ENCODE results near the gene SNAPC4.

SNAPC4 gene

DNA sequence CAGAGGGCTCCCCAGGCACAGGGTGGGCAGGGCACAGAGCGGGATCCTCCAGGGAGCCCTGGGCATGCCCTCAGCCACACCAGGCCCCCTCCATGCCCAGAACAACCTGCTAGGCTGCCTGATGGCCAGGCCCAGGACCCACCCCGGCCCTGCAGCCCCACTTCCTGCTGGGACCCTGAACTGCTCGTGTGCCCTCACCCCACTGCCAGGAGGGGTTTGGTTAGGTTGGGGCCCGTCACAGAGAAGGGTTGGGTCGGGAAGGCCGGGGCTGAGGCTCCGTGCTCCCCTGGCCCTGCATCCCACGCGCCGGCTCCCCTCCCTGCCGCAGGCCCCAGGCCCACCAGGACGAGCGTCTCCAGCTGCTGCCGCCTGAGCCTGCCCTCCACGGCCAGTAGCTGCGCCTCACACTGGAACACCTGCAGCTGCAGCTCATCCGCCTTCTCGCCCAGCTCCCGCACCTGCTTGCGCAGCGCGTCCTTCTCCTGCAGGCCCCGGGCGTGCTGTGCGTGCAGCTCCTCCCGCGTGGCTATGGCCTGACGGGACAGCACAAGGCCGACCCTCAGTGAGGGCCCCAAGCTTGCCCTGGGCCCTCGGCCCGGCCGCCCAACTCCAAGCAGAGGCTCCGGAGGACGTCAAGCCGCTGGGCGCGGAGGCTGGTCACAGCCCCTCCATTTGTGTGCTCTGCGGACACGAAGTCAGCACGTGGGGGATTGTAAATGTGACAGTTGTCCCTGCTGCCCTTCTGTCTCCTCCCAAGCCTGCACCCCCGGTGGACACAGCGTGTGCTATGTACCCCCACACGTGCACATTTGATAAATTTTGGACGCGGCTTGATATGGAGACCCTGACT lies 32.4 kb downstream of the SNAPC4 start:
- no peak for DNase-seq

DNA sequence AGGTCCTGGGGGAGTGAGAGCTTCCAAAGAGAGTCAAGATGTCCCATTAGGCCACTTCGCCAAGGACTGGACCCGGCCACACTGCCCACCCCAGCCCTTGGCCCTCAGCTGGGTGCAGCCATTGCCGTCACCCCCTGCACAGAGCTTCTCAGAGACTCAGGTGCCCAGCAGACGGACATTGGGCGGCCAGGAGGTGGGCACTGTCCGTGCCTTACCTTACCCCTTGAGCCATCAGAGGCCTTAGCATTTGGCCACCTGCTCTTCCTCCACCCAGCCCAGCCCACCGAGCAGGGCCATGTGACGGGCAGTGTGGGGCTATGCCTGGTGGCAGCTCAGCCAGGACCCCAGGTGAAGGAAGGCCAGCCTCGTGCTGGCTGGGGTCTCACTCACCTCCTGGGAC lies 33.1 kb downstream of the SNAPC4 start:
- DNase-seq, result no peak

DNA sequence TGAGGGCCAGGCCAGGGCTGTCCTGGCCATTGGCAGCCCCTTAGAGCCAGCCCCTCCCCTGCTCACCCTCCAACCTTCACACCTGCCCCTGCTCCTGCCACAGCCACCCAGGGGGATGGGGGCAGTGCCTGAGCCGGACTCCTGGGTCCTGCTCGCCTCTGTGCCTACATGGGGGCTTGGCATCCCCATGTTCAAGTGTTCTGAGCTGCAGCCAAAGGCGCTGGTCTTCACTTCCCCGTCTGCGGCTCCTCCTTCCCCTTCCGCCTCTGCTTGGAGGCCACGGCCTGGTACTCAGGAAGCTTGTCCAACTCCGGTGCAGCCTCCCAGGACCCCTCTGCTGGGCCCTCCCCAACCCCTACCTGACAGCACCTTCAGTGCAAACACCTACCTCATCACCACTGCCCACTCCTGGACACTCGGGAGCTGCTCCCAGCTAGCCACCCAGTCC lies 34.2 kb downstream of the SNAPC4 start:
- DNase-seq, result no peak

DNA sequence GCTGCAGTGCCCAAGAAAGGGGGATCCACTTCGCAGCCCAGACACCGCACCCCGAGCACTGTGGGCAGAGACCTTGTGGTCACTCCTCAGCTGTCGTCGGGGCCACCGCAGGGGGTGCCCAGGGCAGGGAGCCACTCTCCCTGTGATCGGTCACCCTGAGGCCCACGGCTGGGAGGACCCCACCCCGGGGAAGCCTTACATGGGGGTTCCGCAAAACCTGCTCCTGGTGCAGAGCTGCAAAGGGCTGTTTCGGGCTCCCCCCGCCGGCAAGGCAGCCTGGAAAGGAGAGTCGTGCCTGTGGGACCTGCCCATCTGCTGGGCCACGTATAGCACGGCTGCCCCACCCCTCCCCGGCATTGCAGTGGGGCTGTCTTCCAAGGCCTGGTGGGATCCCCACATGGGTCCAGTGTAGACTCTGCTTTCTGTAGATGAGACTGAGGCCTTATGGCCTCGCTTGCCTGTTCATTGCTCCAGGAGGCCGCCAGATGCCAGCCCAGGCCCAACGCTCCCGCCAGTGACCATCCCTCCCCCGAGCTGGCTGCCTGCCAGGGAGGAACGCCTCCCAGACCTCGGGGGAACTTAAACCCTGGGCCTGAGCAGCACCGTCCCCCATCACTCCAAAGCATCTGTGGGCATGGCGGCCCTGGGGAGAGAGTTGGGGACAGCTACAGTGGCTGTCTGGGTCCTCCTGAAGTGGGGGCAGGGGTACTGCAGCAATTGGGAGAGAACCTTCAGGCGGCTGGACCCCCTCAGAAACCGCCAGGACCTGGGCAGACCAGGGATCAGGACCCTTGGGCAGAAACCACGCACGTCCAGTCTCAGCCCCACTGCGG lies 34.8 kb downstream of the SNAPC4 start:
- DNase-seq, result no peak

DNA sequence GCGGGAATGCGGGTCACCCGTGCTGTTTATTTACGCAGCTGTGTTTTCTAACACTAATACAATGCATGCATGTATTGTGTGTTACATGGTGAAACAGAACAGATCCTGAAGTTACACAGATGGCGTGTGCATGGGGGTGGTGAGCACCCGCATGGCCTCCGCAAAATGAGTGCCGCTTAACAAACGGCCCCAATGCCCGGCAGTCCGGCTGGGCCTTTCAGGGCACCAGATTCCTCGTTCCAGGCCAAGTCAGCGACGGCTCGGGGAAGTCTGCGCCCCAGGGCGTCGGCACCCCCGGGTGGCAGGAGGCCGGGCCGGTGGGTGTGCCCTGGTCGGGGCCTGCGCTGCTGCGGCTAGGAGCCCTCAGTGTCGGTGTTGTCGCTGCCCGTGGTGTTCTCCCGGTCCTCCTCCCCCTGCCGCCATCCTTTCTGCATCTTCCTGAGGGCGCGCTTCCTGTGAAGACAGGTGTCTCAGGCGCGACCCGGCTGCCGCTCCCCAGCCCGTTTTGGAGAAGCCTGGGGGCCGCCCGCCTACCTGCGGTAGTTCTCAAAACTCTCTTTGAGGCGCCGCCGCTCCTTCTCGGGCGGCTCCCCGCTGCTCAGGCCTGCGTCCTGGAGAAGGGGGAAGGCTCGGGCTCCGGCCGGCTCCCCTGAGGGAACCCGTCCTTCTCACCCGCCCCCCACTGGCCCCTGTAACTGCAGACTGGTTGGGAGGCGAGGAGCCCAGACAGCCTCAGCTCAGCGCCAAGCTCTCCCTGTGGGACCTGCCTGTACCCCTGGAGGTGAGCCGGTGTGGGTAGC lies 35.8 kb downstream of the SNAPC4 start:
- no peak for DNase-seq

DNA sequence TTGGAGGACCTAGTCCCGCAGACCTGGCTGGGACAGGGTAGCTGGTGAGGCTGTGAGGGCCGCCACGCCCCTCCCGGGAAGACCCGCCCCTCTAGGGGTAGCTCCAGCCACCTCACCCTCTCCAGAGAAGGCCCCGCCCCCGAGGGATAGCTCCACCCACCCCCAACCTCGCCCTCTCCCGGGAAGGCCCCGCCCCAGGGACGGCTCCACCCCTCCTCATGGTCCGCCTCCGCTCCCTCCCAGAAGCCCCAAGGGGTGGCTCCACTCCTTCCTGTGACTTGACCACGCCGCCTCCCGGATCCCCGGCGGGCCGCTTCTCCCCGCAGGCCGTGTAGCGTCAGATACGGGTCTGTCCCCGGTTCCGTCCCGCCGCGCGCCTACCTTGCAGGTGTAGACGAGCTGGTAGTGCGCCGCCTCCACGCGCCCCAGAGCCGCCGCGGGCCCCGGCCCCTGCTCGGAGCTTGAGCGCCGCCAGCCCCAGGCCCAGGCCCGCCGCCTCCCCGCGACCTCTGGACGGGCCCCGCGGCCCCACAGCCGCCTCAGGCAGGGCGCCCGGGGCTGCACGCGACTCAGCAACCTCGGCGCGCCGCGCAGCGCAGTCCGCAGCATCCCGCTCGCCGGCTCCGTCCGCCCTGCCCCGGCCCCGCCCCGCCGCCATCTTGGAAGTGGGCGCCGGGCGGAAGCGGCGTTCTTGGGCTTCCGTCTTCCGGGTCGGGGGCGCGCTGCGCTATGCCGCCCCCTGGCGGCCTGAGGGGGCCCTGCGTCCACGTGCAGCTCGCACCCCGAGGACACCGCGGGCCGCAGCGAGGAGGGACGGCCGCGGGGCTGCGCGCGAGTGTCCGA lies 36.6 kb downstream of the SNAPC4 start, which contains the start of gene DNLZ:
Gene DNLZ (minus strand): TSS at position 639 of the 843 bp plus-strand sequence. CDS start 30 bp downstream, at position 609.
- DNase-seq, result peak; percentile 94

DNA sequence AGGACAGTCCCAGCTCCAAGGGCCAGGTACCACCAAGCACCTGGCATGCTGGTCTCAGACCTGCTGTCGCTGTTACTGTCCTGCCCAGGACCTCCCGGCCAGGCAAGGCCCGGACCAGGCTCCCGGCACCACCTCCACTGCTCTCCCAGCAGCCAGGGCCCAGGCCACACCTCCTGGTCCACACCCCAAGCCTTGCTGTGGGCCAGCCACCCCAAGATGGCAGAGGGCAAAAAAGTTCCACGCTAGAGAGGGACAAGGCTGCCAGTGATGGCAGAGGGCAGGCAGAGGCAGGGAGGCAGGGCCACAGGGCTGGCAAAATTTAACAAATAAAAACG lies 37.6 kb downstream of the SNAPC4 start:
- no peak for DNase-seq

DNA sequence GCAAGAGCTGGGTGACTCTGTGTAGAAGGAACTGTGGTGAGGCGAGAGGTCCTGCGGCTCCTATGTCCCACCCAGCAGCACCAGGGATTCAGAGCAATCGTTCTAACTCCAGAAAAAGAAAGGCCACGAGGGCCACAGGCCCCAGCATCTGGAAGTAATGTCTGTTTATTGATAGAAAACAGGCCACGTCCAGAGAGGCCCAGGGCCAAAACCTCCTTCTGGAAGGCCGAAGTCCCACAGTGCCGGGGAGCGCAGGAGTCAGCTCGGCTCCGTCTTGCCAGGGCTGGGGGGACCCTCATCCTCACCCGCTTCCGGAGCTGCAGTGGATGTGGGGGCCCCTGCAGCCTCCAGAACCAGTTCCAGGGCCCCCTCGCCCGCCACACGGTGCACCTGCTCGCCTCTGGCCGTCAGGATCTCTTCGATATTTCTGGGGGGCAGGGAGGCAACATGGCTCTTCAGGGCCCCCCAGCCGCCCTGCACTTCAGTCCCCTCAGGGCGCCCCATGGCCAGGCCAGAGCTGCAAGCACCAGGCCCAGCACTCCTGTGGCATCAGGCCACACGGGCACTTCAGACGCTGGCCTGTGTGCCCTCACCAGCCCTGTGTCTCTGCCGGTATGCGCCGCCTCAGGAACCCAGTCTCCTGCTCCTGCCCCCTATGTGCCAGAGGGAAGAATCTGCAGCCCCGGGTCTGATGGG lies 38.1 kb downstream of the SNAPC4 start:
- DNase-seq, result no peak

DNA sequence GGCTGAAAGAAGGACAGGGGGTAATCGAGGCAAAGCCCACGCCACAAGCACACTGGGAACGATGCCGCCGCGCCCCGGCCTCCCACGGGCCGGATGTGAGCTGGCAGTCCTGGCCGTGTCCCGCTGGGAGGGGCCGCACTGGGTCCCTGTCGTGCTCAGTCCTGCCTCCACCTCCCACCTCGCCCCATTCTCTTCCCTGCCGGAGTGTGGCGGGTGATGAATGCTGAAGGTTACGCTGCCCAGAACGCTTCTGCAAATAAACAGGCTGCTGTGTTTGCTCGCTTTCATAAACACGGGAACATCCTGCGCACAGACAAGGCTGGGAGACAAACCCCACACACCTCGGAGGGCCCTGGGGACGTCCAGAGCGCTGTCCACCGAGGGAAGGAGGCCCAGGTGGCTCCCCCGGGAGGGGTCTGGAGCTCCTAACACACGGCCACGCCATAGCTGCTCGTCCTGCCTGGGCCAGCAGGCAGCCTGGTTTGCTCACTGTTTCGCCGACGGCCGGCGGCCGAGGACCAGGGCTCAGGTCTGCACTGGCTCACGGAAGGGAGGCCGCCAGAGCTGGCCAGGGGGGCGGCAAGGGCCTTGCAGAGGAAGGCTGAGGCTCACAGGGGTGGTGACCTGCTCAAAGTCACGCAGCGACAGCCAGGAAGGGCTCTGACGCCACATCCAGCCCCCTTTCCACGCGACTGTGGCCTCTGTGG lies 38.8 kb downstream of the SNAPC4 start:
- DNase-seq, result no peak

DNA sequence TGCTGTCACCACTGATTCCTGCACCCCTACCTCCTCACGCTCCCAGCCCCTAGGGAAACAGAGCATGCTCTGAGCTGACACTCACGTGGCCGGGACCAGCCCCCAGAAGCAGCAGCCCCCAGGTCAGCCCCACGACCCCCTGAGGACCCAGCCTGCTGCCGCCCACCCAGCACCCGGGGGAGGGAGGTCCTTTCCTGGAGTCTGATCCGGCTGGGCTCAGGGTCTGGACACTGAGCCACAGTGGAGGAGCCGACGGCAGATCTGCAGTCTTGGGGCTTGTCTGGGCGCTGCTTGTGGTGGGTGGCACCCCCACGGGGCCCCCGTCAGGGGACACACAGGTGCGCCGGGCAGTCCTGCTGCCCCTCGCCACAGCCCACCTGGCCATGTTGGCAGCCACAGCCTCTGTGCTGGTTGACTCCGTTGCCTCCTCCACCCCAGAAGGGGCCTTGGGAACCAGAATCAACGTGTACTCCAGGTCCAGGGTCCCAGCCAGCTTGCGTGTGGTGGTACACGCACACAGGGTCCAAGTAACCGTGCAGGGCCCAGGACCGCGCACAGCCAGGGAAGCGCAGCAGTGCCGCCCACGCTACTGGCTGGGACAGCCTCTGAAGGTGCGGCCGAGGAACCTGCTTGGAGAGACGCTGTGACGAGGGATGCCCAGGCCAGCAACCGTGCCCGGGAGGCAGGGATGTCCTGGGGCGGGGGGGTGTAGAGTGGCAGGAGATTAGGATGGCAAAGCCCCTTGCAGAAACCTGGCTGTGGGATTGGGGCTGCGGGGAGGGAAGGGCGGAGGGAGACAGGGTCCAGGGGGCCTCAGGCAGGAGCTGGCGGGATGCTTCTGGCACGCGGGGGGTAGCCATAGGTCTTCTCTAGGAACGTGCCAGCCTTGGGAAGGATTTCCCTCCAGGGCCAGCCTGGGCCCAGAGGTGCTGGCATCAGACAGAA lies 39.9 kb downstream of the SNAPC4 start:
- no peak for DNase-seq

DNA sequence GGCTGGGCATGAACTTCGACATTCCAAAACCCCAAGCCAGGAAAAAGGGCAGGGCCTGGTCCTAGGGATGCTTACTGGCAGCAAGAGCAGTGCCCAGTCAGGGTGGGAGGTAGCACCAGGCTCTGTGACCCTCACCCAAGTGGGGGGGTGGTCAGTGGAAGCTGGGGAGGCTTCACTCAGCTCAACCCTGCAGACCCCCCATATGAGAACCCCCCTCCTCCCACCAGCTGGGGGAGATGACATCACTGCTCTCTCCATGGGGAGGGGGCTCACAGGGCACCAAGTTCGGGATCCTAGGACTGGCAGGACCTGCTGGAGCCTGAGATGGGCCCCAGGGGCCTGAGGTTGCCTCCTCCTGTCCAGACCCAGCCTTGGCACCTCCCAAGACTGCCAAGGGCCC lies 41.1 kb downstream of the SNAPC4 start:
- DNase-seq, result no peak

DNA sequence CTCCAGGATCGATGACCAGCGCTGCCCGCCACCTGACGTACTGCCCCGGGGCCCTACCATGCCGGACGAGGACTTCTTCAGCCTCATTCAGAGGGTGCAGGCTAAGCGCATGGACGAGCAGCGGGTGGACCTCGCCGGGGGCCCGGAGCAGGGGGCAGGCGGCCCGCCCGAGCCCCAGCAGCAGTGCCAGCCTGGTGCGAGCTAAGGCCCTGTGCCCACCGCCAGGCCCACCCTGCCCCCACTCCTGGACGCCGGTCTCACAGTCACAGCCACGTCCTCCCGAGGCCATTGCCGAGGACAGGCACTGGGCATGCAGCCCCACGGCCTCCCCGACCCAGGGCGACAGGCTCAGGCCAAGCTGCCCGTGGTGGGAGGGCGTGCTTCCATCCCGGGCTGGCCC lies 42.0 kb downstream of the SNAPC4 start:
- no peak for DNase-seq

DNA sequence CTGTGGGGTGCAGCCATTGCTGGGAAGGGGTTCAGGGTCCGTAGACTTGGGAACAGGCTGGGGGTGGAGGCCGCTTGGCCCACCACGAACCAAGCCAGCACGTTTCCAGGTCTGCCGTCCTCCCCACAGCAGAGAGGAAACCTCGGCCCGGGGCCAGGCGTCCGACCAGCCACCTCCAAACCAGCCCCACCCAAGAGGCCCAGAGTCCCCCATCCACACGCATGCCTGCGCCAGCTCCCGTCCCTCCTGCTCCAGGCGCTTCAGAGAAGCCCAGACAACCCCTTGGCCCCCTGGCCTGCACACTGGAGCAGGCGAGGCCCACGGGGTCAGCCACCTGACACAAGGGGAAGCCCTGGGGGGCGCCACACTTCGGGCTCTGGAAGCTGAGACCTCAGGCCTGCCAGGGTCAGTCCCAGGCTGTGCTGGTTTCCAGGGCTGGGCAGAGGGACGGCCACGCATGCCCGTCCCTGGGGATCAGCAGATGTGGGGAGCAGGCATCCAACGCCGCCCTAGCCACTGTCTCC lies 42.7 kb downstream of the SNAPC4 start:
- no peak for DNase-seq

DNA sequence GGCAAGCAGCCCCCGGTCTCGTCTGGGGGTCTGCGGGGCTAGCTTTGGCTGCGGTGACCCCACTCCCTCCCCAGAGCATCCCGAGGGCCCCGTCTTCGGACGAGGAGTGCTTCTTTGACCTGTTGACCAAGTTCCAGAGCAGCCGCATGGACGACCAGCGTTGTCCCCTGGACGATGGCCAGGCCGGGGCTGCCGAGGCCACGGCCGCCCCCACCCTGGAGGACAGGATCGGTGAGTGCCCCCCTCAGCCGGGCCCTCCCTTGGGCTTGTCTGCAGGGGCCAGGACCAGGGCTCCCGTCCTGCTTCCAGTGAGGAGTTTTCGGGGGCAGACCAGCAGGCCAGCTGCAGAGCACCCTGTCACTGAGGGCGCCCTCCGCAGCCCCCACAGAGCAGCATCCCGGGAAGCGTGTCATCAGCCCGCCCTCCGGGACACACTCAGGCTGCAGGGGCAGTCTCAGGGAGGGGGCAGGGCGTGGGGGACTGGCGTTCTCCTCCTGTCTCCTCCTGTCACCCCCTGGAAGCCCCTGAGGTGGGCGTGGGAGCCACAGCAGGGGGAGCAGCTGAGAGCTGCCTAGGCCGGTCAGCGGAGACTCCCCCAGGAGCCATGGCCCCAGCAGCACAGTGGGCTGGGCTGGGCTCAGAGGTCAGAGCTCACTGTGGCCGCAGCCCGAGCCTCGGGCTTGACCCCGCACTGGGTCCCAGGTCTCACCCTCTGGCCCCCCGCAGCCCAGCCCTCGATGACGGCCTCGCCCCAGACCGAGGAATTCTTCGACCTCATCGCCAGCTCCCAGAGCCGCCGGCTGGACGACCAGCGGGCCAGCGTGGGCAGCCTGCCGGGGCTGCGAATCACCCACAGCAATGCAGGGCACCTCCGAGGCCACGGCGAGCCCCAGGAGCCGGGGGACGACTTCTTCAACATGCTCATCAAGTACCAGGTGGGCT lies 44.1 kb downstream of the SNAPC4 start:
- DNase-seq, result no peak

DNA sequence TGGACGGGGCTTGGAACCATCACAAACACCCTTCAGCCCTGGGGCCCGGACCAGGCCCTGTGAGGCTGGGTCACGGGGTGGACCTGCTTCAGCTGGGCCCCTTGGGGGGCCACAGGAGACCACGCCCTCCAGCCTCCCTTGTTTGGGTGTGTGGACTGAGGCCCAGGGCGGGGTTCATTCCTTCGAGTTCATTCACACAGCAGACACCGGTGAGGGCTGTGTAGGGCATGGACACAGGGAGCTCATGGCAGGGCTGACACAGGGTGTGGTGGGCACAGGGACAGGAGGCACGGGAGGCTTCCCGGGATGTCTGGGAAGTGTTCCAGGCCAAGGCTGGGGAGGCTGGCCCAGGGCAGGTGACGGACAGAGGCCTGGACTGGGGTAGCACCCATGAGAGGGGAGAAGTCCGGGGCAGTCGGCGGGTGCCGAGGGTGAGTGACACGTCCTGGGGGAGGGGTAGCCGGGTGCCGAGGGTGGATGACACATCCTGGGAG lies 45.3 kb downstream of the SNAPC4 start:
- DNase-seq, result no peak

DNA sequence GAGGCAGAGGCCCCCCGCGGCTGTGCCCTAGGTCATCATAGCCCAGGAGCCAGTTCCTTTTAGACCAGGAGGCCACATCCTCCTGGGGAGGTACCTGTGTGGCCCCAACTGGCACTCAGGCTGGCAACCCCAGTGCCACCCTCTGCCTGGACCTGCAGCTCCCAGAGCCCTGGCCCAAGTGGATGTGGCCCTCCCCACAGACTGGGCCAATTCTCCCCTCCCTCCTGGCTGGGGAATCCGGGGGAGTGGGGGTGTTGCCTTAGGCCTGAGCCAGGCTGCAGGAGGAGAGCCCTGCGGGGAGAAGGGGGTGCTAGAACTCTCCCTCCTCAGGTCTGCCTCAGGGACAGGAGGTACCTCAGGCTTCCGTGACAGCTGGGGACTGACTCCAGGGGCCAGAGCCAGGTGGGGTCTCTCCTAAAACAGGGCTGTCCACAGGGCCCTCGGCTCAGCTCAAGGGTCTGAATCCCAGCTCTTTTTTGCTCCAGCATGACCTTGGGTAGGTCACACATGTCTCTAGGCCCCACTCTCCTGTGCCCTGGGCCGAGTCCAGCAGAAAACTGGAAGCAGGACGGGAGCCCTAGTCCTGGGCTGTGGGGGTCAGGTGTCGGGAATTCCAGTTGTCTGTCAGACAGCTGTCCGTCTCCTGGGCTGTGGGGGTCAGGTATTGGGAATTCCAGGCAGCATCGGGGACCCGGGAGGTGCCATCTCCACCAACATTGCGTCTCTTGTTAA lies 46.0 kb downstream of the SNAPC4 start:
- DNase-seq, result no peak

DNA sequence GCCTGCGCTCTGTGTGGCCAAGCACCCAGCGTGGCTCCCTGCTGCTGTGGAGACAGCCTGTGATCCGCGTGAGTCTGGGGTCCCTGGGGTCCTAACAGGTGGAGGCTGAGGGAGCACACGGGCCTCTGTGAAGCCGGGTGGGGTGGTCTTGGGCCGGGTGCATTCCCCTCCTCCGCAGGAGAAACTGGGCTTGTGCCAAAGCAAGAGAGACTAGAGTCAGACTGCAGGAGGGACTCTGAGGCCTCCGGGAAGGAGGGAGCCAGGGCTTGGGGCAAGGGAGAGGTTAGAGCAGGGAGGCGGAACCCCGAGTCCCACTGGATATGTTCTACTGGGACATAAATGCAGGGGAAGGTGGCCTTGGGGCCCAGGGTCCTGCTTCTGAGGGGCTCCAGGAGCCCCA lies 46.9 kb downstream of the SNAPC4 start:
- no peak for DNase-seq
